H9 (cell line): Measurements from ENCODE around the gene ERCC4. TPM values are rescaled to one million over a fixed set of nuclear protein-coding genes. Genes with fewer than 3 reads are reported as not detected.

Source experiments
- DNase-seq: peaks from one replicate; pipeline ENCODE4 v3.0.0-alpha.2; 2017
- H2AFZ ChIP-seq: one replicate; pipeline ENCODE4 v1.6.1; 2013; ENCODE audit warnings: mild to moderate bottlenecking, low read length, control low read depth, moderate library complexity
- H2AK5ac ChIP-seq: 2 replicates; pipeline ENCODE4 v1.6.1; 2013; ENCODE audit warnings: low read length, control low read depth, mixed read lengths; ENCODE audit not compliant: insufficient read length
- H2BK120ac ChIP-seq: one replicate; pipeline ENCODE4 v1.6.1; 2013; ENCODE audit warnings: low read depth, mild to moderate bottlenecking, low read length, control low read depth, inconsistent platforms; ENCODE audit not compliant: poor library complexity, severe bottlenecking
- H2BK12ac ChIP-seq: 2 replicates; pipeline ENCODE4 v1.6.1; 2013; ENCODE audit warnings: low read length, control low read depth, mixed read lengths, low read depth; ENCODE audit not compliant: insufficient read length
- H2BK15ac ChIP-seq: 2 replicates; pipeline ENCODE4 v1.6.1; 2013; ENCODE audit warnings: low read depth, low read length, control low read depth
- H2BK20ac ChIP-seq: one replicate; pipeline ENCODE4 v1.6.1; 2013; ENCODE audit warnings: low read depth, mild to moderate bottlenecking, low read length, control low read depth, inconsistent platforms; ENCODE audit not compliant: poor library complexity, severe bottlenecking
- H2BK5ac ChIP-seq: 2 replicates; pipeline ENCODE4 v1.6.1; 2013; ENCODE audit warnings: low read length, control low read depth, mixed read lengths; ENCODE audit not compliant: insufficient read length
- H3K14ac ChIP-seq: 2 replicates; pipeline ENCODE4 v1.6.1; 2013; ENCODE audit warnings: low read length, control low read depth; ENCODE audit not compliant: insufficient read depth
- H3K18ac ChIP-seq: 2 replicates; pipeline ENCODE4 v1.6.1; 2013; ENCODE audit warnings: low read depth, mild to moderate bottlenecking, mixed read lengths, low read length, control low read depth; ENCODE audit not compliant: insufficient read length
- H3K23ac ChIP-seq: 2 replicates; pipeline ENCODE4 v1.6.1; 2013; ENCODE audit warnings: low read length, control low read depth, mixed read lengths, low read depth; ENCODE audit not compliant: insufficient read length
- H3K23me2 ChIP-seq: 2 replicates; pipeline ENCODE4 v1.6.1; 2013; ENCODE audit warnings: low read depth, mild to moderate bottlenecking, mixed read lengths, low read length, control low read depth; ENCODE audit not compliant: insufficient read length, poor library complexity, severe bottlenecking
- H3K27ac ChIP-seq: 2 replicates; pipeline ENCODE4 v1.5.1; 2013; ENCODE audit warnings: low read length, control low read depth, mixed read lengths, low read depth; ENCODE audit not compliant: insufficient read length
- H3K27me3 ChIP-seq: 2 replicates; pipeline ENCODE4 v1.6.1; 2013; ENCODE audit warnings: low read length, control low read depth, inconsistent platforms; ENCODE audit not compliant: insufficient read depth
- H3K4ac ChIP-seq: 2 replicates; pipeline ENCODE4 v1.6.1; 2013; ENCODE audit warnings: low read depth, mild to moderate bottlenecking, control low read depth, inconsistent platforms, low read length, moderate library complexity
- H3K4me1 ChIP-seq: 2 replicates; pipeline ENCODE4 v1.6.1; 2013; ENCODE audit warnings: low read length, control low read depth, inconsistent platforms; ENCODE audit not compliant: insufficient read depth
- H3K4me2 ChIP-seq: 2 replicates; pipeline ENCODE4 v1.6.1; 2013; ENCODE audit warnings: low read length, control low read depth, mixed read lengths; ENCODE audit not compliant: insufficient read length, insufficient read depth
- H3K56ac ChIP-seq: 2 replicates; pipeline ENCODE4 v1.6.1; 2013; ENCODE audit warnings: low read depth, mild to moderate bottlenecking, mixed read lengths, low read length, control low read depth; ENCODE audit not compliant: insufficient read length
- H3K79me1 ChIP-seq: 2 replicates; pipeline ENCODE4 v1.6.1; 2013; ENCODE audit warnings: low read depth, mild to moderate bottlenecking, moderate library complexity, low read length, control low read depth, inconsistent platforms; ENCODE audit not compliant: insufficient read depth, poor library complexity, severe bottlenecking
- H3K79me2 ChIP-seq: 2 replicates; pipeline ENCODE4 v1.6.1; 2013; ENCODE audit warnings: low read length, control low read depth, inconsistent platforms; ENCODE audit not compliant: insufficient read depth
- H3K9ac ChIP-seq: 2 replicates; pipeline ENCODE4 v1.6.1; 2013; ENCODE audit warnings: low read length, control low read depth, mixed read lengths; ENCODE audit not compliant: insufficient read length; ENCODE audit errors: extremely low read depth
- H3K9me3 ChIP-seq: one replicate; pipeline ENCODE4 v1.6.1; 2013; ENCODE audit warnings: low read depth, low read length, inconsistent platforms; ENCODE audit not compliant: control insufficient read depth
- H3T11ph ChIP-seq: one replicate; pipeline ENCODE4 v1.6.1; 2013; ENCODE audit warnings: mild to moderate bottlenecking, low read length, control low read depth, inconsistent platforms
- H4K20me1 ChIP-seq: one replicate; pipeline ENCODE4 v1.6.1; 2013; ENCODE audit not compliant: control insufficient read depth, insufficient read length, insufficient read depth
- H4K5ac ChIP-seq: 2 replicates; pipeline ENCODE4 v1.6.1; 2013; ENCODE audit warnings: low read depth, mild to moderate bottlenecking, mixed read lengths, low read length, control low read depth; ENCODE audit not compliant: insufficient read length
- H4K8ac ChIP-seq: replicated peaks from 2 replicates; pipeline ENCODE4 v1.6.1; 2013; ENCODE audit warnings: low read length, control low read depth, mixed read lengths, low read depth; ENCODE audit not compliant: insufficient read length
- H4K91ac ChIP-seq: 2 replicates; pipeline ENCODE4 v1.6.1; 2013; ENCODE audit warnings: low read depth, mild to moderate bottlenecking, moderate library complexity, mixed read lengths, low read length, control low read depth; ENCODE audit not compliant: insufficient read length
- H3K27ac Mint-ChIP-seq, 3 experiments: 2 replicates in 2 of 3; 3 replicates in 1 of 3; pipeline ENCODE4 v1.8.0; 2020 to 2021; ENCODE audit warnings: mixed read lengths in 3 of 3, mild to moderate bottlenecking in 1 of 3, moderate library complexity in 1 of 3
- H3K27me3 Mint-ChIP-seq: 2 replicates; pipeline ENCODE4 v1.8.0; 2021; ENCODE audit warnings: low read depth, mild to moderate bottlenecking, moderate library complexity, mixed read lengths
- H3K36me3 Mint-ChIP-seq, 3 experiments: 2 replicates in 2 of 3; 3 replicates in 1 of 3; pipeline ENCODE4 v1.8.0; 2020 to 2021; ENCODE audit warnings: low read depth in 3 of 3, mixed read lengths in 3 of 3; ENCODE audit not compliant: insufficient read depth in 1 of 3
- H3K4me1 Mint-ChIP-seq, 2 experiments: 2 replicates each; pipeline ENCODE4 v1.8.0; 2020; ENCODE audit warnings: mixed read lengths in 2 of 2
- H3K4me3 Mint-ChIP-seq, 2 experiments: 2 replicates in 1 of 2; 3 replicates in 1 of 2; pipeline ENCODE4 v1.8.0; 2020 to 2021; ENCODE audit warnings: mild to moderate bottlenecking in 2 of 2, mixed read lengths in 2 of 2, moderate library complexity in 1 of 2
- H3K9me3 Mint-ChIP-seq, 2 experiments: 2 replicates in 1 of 2; 3 replicates in 1 of 2; pipeline ENCODE4 v1.8.0; 2020; ENCODE audit warnings: mild to moderate bottlenecking in 2 of 2, mixed read lengths in 2 of 2, moderate library complexity in 1 of 2
- CTCF ChIP-seq: fragments of 200-600 bp; sonication (generic); conservative IDR thresholded peaks from 3 replicates; pipeline ENCODE4 v1.8.0; 2021; ENCODE audit warnings: antibody characterized with exemption, mild to moderate bottlenecking
- WGBS: extraction: QIAGEN DNeasy Blood & Tissue Kit; methylation state at CpG from one replicate; pipeline ENCODE4 v1.1.7; 2013; ENCODE audit warnings: missing lambda C conversion rate, low lambda C conversion rate, mixed read lengths; ENCODE audit not compliant: insufficient read length; ENCODE audit errors: extremely low coverage; 5-methylcytosine and 5-hydroxymethylcytosine counted together
- total RNA-seq: library from RNA; stranded (reverse); gene quantifications from 2 replicates; pipeline ENCODE4 v1.2.1, GENCODE V29; 2021

ERCC4 gene
- total RNA-seq, 1 experiment from 2014 or later, result 15.6 TPM

GRCh38 chr16:13935408-13935807 is 15.5 kb downstream of the ERCC4 start:
- Mint-ChIP-seq H3K27me3 (no peaks in the 10 kb centered on the region), H3K4me1 (peaks cover under 1 to 1% of the 10 kb centered on the region in 2 experiments; a peak in 3 of 4 replicates), H3K4me3 (no peak overlapping the region), H3K27ac (no peak overlapping the region), H3K36me3 (peaks cover 6 to 43% (median 29%) of the 10 kb centered on the region in 3 experiments; a peak in 5 of 7 replicates), H3K9me3 (no peaks in the 10 kb centered on the region)
- no peaks in the 10 kb centered on the region for H3K4me1 ChIP-seq
- no CpG with 5 or more reads among the region's 12 CpGs for WGBS
- H2AFZ ChIP-seq, result no peak overlapping the region
- no peak overlapping the region for H3K18ac ChIP-seq
- H4K5ac ChIP-seq, result no peak overlapping the region
- H3K27me3 ChIP-seq, result no peaks in the 10 kb centered on the region
- H3K23me2 ChIP-seq, result no peaks in the 10 kb centered on the region
- no peak overlapping the region for H3K4ac ChIP-seq
- no peak overlapping the region for H2AK5ac ChIP-seq
- no peak overlapping the region for H3K14ac ChIP-seq
- H3K9me3 ChIP-seq, result no peaks in the 10 kb centered on the region
- H4K20me1 ChIP-seq, result no peaks in the 10 kb centered on the region
- H3K56ac ChIP-seq, result no peak overlapping the region
- H4K91ac ChIP-seq, result no peak overlapping the region
- H2BK15ac ChIP-seq, result no peak overlapping the region
- no peak overlapping the region for H3T11ph ChIP-seq
- DNase-seq, result peak; percentile 71
- H2BK20ac ChIP-seq, result no peak overlapping the region
- no peak overlapping the region for H4K8ac ChIP-seq
- H3K79me2 ChIP-seq, result no peaks in the 10 kb centered on the region
- no peak overlapping the region for H3K23ac ChIP-seq
- H2BK12ac ChIP-seq, result no peak overlapping the region
- H2BK5ac ChIP-seq, result no peak overlapping the region
- no peak overlapping the region for H3K27ac ChIP-seq
- H3K79me1 ChIP-seq, result no peaks in the 10 kb centered on the region
- no peak overlapping the region for H2BK120ac ChIP-seq
- peak; percentile 92 for TF ChIP-seq CTCF
- H3K4me2 ChIP-seq, result no peak overlapping the region
- H3K9ac ChIP-seq, result no peak overlapping the region
